Fibroblast of pulmonary artery (primary cell): ENCODE data around the gene GLRA3.
"Not testable (repeated sequence)": the region's sequence is repeated elsewhere in the genome, so short reads cannot be mapped to it uniquely, and the experiment has no call there.

Source experiments
- DNase-seq: peaks from one replicate; pipeline ENCODE4 v3.0.0-alpha.2; 2010; ENCODE audit warnings: low read depth
- H3K4me3 ChIP-seq: replicated peaks from 2 replicates; pipeline ENCODE4 v1.5.1; 2011; ENCODE audit warnings: low read depth, mild to moderate bottlenecking, control low read depth, low read length, moderate library complexity
- CTCF ChIP-seq: IDR thresholded peaks from 2 replicates; pipeline ENCODE4 v1.5.1; 2011; ENCODE audit warnings: mild to moderate bottlenecking, control low read depth, low read length, inconsistent platforms; ENCODE audit errors: missing control alignments

The GLRA3 gene

GRCh38 chr4:174696657-174697056 is 132.4 kb downstream of the GLRA3 start:
- DNase-seq = no peak
- no peak overlapping the region for H3K4me3 ChIP-seq
- TF ChIP-seq CTCF = no peak

- DNase-seq, H3K4me3 ChIP-seq: not testable (repeated sequence)
Measured at GRCh38 chr4:174691876-174692275, 137.2 kb downstream of the GLRA3 start.

- DNase-seq = no peak
- TF ChIP-seq CTCF = no peak
- no peak overlapping the region for H3K4me3 ChIP-seq
Measured at GRCh38 chr4:174690665-174691064, 138.4 kb downstream of the GLRA3 start.

- no peak for TF ChIP-seq CTCF
- H3K4me3 ChIP-seq = no peak overlapping the region
- no peak for DNase-seq
Measured at GRCh38 chr4:174689618-174690017, 139.4 kb downstream of the GLRA3 start.

- no peak overlapping the region for H3K4me3 ChIP-seq
- no peak for DNase-seq
- TF ChIP-seq CTCF = no peak
Measured at GRCh38 chr4:174686826-174687225, 142.2 kb downstream of the GLRA3 start.

GRCh38 chr4:174681723-174682300 is 147.2 kb downstream of the GLRA3 start:
- TF ChIP-seq CTCF = no peak
- peak; percentile 65 for DNase-seq
- H3K4me3 ChIP-seq = no peak overlapping the region

- DNase-seq = peak; percentile 53
- no peak for TF ChIP-seq CTCF
- H3K4me3 ChIP-seq = no peak overlapping the region
Measured at GRCh38 chr4:174674305-174674840, 154.7 kb downstream of the GLRA3 start.

- no peak for TF ChIP-seq CTCF
- DNase-seq = no peak
- H3K4me3 ChIP-seq = no peak overlapping the region
Measured at GRCh38 chr4:174673865-174674264, 155.2 kb downstream of the GLRA3 start.
